Activated CD4-positive, alpha-beta memory T cell treated with anti-CD3 and anti-CD28 coated beads, Interleukin-2, amount 10 ng/mL, durations not matched to agents 7 days and 5 days (primary cell): ENCODE results near the gene IL10. TPM values are rescaled to one million over a fixed set of nuclear protein-coding genes. Genes with fewer than 3 reads are reported as not detected.

Source experiments
- total RNA-seq, 2 experiments: library from RNA; stranded (reverse); gene quantifications; one replicate each; pipeline ENCODE4 v1.2.3, GENCODE V29; 2021

The IL10 gene
- total RNA-seq, 2 experiments from 2014 or later = 0.73 to 1.9 TPM

Other genes with a start within 250 kb of the IL10 start
- gene EIF2D, start 160.0 kb downstream of the IL10 start, total RNA-seq = 10 to 100 TPM; 42.2 to 43.1 TPM
- gene DYRK3, start 137.0 kb downstream of the IL10 start, total RNA-seq = 1 to 10 TPM; 8.8 to 9.2 TPM
- gene MAPKAPK2, start 87.6 kb downstream of the IL10 start, total RNA-seq = 10 to 100 TPM; 89.1 to 95.2 TPM
- not detected for gene IL19, start 1.7 kb downstream of the IL10 start, total RNA-seq
- not detected for gene IL20, start 93.1 kb upstream of the IL10 start, total RNA-seq
- not detected for gene IL24, start 124.9 kb upstream of the IL10 start, total RNA-seq
- 100 to 1,000 TPM; 117 to 121 TPM for gene FCMR, start 149.4 kb upstream of the IL10 start, total RNA-seq
- gene PIGR, start 174.0 kb upstream of the IL10 start, total RNA-seq = not detected
- not detected for gene FCAMR, start 198.0 kb upstream of the IL10 start, total RNA-seq